NCI-H2107 treated with DMSO at 0.1 percent for 48 hours (cell line): Measurements from ENCODE around the gene BTBD1.

Source experiments
- DNase-seq: peaks from one replicate; lab custom pipeline; 2025; ENCODE audit not compliant: unreplicated experiment; lab: John Stamatoyannopoulos, UW

The BTBD1 gene

GRCh38 chr15:83066734-83067637 lies at the start of gene BTBD1:
Gene BTBD1, minus strand, starts transcription at chr15:83067252. Its CDS starts 101 bp downstream, at chr15:83067151.
- DNase-seq = peak; percentile 19

GRCh38 chr15:83115831-83116565 lies 48.9 kb upstream of the BTBD1 start:
- no peak for DNase-seq

GRCh38 chr15:83115410-83115809 lies 48.4 kb upstream of the BTBD1 start:
- DNase-seq = no peak

- no peak for DNase-seq
These were observed 47.8 kb upstream of the BTBD1 start for GRCh38 chr15:83114856-83115255.

GRCh38 chr15:83113881-83114674 lies 47.0 kb upstream of the BTBD1 start:
- DNase-seq = no peak

- DNase-seq = no peak
These were observed 45.9 kb upstream of the BTBD1 start for GRCh38 chr15:83112956-83113299.

GRCh38 chr15:83112233-83112955 lies 45.3 kb upstream of the BTBD1 start:
- DNase-seq = no peak

GRCh38 chr15:83111149-83111548 lies 44.1 kb upstream of the BTBD1 start:
- no peak for DNase-seq

GRCh38 chr15:83110381-83110780 lies 43.3 kb upstream of the BTBD1 start:
- DNase-seq = no peak

GRCh38 chr15:83109532-83109931 lies 42.5 kb upstream of the BTBD1 start:
- no peak for DNase-seq

- no peak for DNase-seq
These were observed 41.5 kb upstream of the BTBD1 start for GRCh38 chr15:83108266-83109219.

GRCh38 chr15:83107841-83108181 lies 40.8 kb upstream of the BTBD1 start:
- DNase-seq = no peak

GRCh38 chr15:83106994-83107840 lies 40.2 kb upstream of the BTBD1 start, which contains the start of gene TM6SF1:
Gene TM6SF1, plus strand, starts transcription at chr15:83107645. Its CDS starts 36 bp downstream, at chr15:83107681.
- no peak for DNase-seq

GRCh38 chr15:83105440-83105839 lies 38.4 kb upstream of the BTBD1 start:
- no peak for DNase-seq

- DNase-seq = no peak
These were observed 37.1 kb upstream of the BTBD1 start for GRCh38 chr15:83104141-83104540.

- no peak for DNase-seq
These were observed 35.3 kb upstream of the BTBD1 start for GRCh38 chr15:83102346-83102745.

GRCh38 chr15:83100097-83100646 lies 33.1 kb upstream of the BTBD1 start:
- DNase-seq = no peak

- no peak for DNase-seq
These were observed 32.2 kb upstream of the BTBD1 start for GRCh38 chr15:83099290-83099689.
